GM12873 (cell line): ENCODE measurements around the gene GRID2.

Experiments used
- TF ChIP-seq, protein P1 (sequence below): IDR thresholded peaks from 2 replicates; pipeline ENCODE4 v1.5.1; 2012; ENCODE audit warnings: low read depth, mild to moderate bottlenecking, moderate library complexity, low read length, control low read depth; ENCODE audit not compliant: insufficient read depth; ENCODE audit errors: missing control alignments

GRID2 gene

DNA sequence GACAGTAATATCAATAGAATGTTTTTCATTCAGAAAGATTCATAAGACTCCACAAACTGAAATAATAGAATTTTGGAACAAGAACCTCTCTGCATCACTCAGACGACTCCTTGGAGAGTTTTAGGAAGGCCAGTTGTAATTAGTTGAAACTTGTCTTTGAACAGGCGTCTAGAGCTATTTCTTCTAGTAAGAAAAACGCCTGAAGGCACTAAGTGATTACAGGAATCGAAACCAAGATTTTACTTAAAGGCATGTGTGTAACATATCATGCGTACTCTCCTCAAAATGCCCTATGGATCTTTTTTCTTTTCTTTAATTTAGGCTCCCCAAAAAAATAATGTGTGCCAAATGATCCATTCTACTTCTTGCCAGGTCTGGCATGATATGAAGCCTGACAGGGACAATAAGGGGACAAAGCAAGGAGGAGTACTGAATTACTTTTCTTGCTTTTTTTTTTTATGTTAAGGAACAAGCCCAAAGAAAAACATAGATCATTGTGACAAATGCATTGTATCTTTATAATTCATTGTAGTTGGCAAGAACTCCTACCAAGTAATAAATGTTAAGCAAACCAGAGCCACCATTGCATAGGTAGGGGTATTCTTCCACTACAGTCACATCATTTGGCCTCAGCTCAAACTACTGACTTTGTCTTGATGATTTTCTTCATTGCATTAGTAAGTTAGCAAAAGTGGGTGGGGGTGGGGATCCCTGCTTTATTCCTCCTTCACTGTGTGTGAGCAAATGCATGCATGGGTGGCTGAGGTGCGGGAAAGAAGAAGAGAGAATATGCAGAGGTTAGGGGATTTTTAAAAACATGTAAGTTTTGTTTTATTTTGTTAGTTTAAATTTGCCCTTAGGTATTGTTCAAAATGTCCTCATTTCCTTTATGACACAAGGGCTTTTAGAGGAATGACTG is 1444.9 kb downstream of the GRID2 start:
- TF ChIP-seq, protein P1, sequence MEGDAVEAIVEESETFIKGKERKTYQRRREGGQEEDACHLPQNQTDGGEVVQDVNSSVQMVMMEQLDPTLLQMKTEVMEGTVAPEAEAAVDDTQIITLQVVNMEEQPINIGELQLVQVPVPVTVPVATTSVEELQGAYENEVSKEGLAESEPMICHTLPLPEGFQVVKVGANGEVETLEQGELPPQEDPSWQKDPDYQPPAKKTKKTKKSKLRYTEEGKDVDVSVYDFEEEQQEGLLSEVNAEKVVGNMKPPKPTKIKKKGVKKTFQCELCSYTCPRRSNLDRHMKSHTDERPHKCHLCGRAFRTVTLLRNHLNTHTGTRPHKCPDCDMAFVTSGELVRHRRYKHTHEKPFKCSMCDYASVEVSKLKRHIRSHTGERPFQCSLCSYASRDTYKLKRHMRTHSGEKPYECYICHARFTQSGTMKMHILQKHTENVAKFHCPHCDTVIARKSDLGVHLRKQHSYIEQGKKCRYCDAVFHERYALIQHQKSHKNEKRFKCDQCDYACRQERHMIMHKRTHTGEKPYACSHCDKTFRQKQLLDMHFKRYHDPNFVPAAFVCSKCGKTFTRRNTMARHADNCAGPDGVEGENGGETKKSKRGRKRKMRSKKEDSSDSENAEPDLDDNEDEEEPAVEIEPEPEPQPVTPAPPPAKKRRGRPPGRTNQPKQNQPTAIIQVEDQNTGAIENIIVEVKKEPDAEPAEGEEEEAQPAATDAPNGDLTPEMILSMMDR = no peak

DNA sequence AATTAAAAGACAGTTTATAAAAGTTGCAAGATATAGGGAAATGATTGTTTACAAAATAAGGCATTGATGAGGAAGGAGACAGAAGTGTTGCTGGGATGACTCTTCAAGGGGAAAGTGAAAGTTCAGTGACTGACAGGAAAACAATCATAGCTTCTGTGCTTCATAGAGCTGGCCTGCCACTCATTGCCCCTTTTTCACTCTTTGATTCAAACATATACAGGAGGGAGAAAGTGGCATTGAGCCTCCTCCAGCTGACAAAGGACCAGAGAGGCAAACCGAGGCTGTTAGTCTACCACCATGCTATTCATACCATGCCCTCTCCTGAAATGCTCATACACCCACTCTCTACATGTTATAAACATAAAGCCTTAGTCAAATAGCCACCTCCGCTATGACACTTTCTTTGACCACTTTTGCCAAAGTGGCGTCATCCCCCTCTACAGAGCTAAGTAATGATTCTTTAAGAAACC is 1445.6 kb downstream of the GRID2 start:
- TF ChIP-seq, protein P1 = no peak

DNA sequence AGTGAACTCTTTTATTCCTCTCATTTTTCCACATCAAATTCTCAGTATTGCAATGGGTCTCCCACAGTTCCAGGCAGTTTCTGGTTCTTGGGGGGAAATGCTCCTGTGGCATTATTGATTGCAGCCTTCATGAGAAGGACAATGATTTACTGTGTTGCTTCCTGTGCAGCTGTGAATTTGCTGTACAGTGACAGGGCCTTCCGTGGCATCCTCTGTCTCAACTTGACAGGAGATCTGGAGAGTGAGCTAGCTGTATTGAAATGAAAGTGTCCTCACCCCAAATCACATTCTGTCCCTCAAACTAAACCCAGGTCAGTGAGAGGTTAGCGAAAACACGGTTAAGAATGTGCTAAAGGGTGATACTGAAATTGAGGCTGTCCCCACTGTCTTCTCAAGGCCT is 1447.6 kb downstream of the GRID2 start:
- TF ChIP-seq, protein P1 = no peak

DNA sequence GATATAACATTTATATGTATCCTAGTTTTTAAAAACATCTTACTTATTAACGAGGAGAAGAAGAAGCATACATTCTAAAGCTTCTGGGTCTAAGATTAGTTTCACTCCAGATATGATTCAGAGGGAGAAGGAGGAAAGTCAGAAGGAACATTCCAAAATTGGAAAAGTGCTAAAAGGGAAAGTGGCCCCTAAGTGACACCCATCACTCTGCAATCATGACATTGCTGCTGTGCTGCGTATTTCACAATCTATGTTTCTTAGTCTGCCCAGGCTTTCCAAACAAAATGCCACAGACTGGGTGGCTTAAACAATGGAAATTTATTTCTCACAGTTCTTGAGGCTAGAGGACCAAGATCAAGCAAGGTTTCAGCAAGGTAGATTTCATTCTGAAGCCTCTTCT is 1452.3 kb downstream of the GRID2 start:
- TF ChIP-seq, protein P1 = no peak

DNA sequence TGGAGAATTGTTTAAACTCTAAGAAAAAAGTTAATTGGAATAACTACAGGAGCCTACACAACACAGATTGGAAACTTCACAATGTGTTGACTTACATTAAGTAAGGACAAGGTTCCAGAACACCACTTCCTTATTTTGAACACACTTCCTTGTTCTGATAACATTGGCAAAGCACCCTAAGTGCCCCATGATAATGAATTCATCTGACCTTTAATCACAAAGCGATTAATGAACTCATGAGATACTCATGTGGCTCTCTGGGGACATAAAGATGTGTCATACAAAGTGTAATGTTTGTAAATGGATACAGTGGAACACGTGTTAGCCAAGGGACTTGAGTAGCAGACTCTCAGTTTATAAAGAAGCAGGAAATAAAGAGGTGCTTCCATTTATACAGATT is 1455.7 kb downstream of the GRID2 start:
- TF ChIP-seq, protein P1 = no peak

DNA sequence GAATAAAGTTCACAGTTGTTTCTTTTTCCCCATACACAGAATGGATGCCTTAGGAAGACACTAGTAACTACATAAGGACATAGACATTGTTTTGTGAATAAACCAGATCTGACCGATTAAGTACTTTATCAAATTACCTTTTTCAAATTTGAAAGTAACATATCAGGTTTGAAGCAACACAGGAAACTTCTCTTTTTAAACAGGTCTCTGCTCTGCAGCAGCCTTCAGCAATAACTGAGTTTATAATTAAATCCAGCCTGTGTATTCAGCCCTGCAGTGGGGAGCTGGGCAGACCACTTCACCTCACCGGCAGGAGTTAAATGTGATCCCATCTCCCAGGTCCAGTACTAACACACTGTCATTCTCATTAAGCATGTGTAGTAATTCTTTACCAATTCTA is 1456.5 kb downstream of the GRID2 start:
- TF ChIP-seq, protein P1 = no peak

DNA sequence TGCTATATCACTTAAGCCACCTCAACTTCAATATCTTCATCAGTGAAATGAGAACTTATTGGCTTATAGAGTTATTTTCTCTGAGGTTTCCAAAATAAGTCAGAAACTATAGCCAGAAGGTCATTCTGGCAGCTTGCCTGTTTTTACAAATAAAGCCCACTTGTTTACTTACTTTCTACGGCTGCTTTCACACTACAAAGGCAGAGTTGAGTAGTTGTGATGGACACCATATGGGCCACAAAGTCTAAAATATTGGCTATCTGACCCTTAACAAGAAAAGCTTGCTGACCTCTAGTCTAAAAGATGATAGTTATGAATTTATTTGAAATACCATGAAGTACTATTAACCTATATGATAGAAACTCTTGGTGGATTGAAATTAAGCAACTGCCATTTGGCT is 1457.5 kb downstream of the GRID2 start:
- TF ChIP-seq, protein P1 = no peak
